CD4-positive, alpha-beta T cell treated with Interleukin-1 beta for 1 hour (primary cell): Measurements from ENCODE around the gene MSI2.

Experiments used
- DNase-seq, 2 donors: peaks; one replicate each; pipeline ENCODE4 v3.0.0-alpha.2; 2020 to 2022

The MSI2 gene

DNA sequence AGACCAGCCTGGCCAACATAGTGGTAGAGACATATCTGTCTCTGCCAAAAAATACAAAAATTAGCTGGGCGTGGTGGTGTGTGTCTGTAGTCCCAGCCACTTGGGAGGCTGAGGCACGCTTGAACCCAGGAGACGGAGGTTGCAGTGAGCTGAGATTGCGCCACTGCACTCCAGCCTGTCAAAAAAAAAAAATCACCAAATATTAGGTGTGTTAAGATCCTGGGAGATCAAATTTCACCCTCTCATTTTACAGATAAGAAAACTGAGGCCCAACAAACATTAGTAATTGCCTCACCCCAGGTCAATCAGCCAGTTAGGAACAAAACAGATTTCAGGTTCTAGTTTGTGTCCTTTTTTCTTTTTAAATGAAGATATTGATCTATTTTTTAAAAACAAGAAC lies 116.7 kb downstream of the MSI2 start:
- DNase-seq: no peak

GRCh38 chr17:57373756-57374155 lies 117.4 kb downstream of the MSI2 start:
- no peak for DNase-seq

DNA sequence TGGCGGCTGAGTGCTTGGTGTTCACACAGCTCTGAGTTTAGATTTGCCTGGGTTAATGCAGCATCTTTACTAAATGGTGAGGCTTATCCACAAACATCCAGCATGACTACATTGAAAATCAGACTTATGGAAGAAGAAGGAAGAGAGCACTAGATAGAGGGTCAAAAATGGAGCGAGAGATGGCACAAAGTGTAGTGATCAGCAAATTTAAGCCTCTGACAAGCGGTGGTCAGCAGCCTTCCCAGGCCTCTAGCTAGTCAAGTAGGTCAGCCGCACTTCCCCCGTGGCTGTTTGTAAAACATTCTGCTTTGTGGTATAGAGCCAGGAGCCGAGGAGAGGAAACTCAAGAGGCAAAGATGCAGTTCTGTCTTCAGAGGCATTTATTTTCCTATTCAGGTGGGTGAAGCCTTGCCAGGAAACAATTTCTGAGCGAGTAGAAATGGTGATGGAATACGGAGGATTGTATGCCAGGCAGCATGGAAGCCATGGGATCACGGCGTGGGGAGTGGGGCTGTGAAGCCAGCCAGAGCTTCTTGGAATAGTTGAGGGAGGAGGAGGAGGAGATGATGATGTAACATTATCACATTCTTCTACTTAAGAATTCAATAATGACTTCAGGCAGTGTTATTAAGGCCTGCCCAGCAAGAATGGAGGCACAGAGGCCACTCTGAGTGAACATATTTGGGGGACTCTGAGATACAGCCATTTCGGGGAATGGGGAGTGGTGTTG lies 118.9 kb downstream of the MSI2 start:
- DNase-seq: no peak

DNA sequence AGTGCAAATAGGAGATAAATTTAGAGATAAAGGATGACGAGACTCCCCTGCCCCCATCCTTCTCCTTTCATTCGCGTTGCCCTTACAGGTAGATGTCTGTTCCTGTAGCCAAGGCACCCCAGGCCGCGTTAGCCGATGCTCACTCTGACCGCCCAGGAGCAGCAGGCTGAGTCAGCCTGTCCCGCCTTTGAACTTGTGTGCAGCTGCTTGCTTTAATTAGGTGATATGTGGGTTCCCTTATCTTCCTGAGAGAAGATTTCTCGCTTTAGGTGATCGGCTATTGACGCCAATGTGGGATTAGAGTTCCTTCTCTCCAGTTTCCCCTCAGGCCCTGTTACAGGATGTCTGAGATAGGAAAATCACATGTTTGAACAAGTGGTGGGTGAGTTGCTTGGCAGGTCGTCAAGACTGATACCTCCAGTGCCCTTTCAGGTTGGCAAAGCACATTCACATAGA lies 119.5 kb downstream of the MSI2 start:
- no peak for DNase-seq

- DNase-seq: no peak
Observed at GRCh38 chr17:57377094-57377493, 120.8 kb downstream of the MSI2 start.

DNA sequence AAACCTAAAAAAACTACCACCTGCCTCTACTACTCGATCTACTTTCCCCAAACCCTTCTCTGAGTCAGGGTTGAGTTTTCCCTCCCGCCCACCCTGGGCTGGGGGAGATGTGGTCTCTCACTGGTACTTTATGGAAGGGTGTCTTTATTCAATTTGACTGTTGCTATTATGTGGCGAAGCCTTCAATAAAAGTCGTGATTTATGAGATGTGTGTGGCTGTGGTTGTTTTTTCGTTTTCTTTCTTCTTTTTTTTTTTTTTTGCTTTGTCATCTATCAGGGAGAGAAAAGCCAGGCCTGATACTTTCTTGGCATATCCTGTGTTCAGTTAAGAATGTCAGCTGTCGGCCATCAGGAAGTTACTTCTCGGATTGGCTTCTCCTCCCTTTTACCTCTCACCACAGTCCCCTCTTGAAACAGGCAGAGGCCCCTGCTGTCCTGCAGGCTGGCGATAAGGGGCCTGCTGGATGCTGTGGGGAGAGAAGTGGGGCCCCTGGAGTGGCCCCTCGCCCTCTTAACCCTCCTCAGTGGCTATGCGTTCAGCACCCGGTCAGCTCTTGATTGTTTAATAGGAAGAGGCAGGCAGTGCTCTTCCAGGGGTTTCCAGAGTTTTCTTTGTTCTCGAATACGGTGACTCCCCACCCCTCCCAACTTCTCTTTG lies 123.0 kb downstream of the MSI2 start:
- no peak for DNase-seq

DNA sequence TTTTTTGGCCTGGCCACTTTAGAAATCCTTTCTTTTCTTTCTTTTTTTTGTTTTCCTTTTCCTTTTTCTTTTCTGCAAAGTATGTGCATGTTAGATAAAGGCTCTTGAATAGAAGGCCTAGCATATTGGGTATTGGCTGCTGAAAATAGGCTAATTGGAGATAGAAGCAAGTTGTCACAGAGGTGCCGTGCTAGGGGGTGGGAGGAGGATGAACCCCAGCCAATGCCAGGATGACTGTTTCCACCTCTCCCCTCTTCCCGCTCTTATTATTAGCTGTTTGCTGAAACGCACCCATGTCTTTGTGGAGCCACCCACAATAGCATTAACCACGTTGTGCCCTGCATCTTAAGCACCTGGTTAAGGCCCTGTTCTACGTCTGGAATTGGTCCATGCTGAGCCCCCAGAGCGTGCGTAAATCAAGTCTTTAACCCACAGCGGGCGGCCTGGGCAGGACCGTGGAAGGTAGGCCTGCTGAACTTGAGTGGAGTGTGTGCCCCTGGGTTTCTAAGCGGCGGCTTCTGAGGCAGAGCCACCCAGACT lies 123.6 kb downstream of the MSI2 start:
- DNase-seq: no peak

- DNase-seq: no peak
Observed at GRCh38 chr17:57381498-57381897, 125.2 kb downstream of the MSI2 start.

GRCh38 chr17:57384219-57384618 lies 127.9 kb downstream of the MSI2 start:
- no peak for DNase-seq

DNA sequence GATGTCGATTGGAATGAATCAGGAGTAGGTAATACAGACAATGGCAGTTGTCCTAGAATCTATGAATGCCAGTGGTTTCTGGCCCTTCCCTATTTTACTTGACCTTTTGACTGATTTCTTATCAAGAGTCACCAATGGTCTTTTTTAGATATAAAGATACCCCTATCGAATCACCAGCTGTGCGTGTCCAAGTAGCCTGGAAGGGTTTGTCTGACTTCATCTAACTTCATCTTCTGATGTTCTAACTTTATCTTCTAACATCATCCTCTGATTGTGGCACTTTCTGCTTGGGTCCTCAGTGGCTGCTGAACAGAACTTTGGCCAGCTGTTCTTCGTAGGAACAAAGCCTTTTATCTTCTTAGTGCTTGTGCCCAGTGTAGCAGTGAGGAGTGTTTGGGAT lies 129.7 kb downstream of the MSI2 start:
- DNase-seq: no peak

DNA sequence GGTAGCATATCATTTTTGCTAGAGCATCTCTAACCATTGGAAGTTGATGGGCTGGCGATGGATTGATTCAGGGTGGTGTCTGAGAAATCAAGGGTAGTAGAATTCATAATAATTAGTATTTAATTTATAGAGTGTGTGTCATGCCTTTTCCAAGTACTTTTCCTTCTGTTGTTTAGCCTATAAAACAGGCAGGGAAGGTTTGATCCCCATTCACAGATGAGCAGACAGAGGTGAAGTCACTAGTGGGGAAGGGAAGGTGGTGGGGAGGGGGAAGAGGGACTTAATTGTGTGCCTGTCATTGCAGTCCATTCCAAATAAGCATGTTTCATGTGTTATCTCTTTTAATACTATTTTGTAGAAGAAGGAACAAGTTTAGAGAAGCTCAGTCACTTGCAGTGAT lies 131.3 kb downstream of the MSI2 start:
- no peak for DNase-seq

DNA sequence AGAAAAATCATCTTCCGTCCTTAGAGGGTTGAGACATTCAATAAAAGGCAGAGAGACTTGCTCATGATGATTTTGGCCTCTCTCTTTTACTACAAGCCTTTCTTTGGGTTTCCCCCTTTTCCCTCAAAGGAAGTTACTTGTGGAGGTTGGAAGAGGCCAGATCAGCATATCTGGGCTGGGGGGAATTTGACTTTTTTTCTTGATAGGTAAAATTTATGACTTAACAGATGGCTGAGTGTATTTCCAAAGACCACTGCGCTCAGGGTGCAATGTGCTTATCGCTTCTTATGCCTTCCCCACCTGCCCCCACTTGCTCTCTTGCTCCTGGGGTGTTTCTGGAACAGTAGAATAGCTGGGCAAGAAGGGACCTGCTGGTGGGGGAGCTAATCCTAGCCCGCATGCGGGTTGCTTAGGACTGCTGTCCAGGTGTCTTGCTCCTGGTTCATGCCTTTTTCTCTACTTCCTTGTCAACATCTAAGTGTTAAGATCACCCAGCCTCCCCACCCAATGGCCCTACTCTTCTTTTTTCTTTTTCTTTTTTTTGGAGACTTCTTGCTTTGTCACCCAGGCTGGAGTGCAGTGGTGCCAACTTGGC lies 131.9 kb downstream of the MSI2 start:
- DNase-seq: no peak

GRCh38 chr17:57389473-57389872 lies 133.2 kb downstream of the MSI2 start:
- DNase-seq: no peak

GRCh38 chr17:57391076-57391825 lies 134.9 kb downstream of the MSI2 start:
- DNase-seq: no peak

DNA sequence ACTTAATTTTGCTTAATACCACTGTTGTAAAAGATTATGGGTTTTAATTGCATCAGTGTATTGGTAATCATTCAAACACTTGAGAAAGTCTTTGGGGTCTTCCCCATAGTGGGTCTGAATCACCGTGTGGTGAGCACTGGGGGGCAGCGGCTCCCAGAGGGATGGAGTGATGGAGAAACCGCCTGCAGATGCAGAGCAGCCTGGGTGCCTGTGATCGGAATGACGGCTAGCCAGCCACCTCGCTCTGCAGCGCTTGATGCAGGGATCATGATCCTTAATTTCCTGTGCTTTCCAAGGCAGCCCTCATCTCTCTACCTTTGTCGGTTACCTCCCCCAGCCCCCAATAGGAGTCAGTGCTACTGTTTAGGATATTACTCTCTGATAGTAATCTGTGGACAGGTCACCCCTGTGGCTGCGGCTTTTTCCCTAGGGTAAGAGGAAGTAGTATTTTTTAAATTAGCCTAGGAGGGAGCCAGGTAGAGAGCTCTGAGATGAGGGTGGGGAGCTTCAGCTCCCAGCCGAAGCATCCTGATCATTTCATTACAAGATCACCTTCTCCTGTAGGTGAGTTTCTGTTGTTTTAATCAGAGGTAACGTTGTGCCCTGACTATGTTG lies 135.6 kb downstream of the MSI2 start:
- DNase-seq: no peak

DNA sequence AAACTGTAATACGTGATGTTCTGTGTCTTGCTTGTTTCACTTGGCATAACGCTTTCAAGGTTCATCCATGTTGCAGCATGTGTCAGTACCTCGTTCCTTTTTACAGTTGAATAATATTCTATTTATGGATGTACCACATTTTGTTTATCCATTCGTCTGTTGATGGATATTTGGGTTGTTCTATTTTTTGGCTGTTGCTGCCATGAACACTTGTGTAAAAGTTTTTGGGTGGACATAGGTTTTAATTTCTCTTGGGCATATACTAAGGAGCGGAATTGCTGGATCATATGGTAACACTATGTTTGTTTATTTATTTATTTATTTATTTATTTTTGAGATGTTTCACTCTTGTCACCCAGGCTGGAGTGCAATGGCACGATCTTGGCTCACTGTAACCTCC lies 137.0 kb downstream of the MSI2 start:
- no peak for DNase-seq

DNA sequence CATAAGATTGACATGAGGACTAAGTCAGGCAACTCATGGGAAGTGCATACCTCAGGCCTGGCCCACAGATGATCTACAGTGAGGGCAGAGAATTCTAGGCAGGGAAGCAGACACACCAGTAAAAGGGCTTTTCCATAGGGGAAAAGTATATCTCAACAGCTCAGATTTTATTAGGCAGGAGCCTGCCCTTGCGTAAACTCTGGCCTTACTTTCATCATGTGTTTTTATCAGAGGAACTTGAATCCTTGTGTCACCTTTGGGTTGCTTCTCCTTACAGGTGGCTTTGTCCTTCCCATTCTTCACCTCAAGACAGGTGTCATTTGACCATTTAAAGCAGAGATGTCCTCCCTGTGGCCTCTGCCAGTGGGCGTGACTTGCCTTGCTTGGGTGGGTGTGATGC lies 138.1 kb downstream of the MSI2 start:
- DNase-seq: no peak

DNA sequence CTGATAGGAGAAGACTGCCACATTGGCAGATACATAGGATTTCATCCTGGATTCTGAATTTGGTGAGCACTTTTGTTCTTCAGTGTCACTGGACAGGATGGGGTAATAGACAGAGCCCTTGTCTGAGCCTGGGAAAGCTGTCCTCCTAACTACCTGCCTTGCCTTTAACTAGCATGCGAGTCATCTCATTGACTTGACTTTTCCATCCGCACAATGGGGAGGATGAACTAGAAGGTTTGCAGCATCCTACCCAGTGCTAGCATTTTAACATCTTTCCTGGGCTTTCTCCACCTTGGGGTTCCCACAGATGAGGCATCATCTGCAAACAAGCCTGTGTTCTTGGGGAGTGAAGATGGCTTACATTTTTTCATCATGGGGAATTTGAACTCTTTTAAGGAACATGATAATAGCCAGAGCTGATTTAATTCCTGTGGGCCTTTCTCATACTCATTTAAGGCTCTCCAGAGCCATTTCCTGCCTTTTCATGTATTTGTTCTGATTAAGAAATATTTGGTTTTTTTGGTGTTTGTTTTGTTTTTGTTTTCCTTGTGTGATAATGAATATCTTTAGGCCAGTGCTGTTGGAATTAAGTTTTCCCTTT lies 139.5 kb downstream of the MSI2 start:
- DNase-seq: no peak

DNA sequence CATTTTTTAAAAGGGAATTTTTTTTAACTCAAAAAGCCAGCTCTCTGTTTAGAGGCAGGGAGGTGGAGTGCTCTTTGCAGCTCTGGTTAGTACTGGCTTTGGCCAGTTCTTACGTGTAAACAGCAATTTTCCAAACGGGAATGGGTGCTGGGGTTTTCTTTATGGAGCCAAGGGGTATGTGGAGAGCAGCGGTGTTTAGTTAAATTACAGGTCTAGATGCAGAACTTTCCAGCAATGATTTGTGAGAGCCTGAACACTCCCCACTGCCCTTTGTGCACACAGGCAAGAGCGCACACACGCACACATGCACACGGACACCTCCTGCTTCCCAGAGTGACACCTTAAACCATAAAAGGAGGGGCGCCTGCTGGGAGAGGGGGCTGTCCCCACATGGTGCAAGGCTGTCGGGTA lies 140.2 kb downstream of the MSI2 start:
- DNase-seq: no peak

- DNase-seq: no peak
Observed at GRCh38 chr17:57397402-57397801, 141.1 kb downstream of the MSI2 start.

DNA sequence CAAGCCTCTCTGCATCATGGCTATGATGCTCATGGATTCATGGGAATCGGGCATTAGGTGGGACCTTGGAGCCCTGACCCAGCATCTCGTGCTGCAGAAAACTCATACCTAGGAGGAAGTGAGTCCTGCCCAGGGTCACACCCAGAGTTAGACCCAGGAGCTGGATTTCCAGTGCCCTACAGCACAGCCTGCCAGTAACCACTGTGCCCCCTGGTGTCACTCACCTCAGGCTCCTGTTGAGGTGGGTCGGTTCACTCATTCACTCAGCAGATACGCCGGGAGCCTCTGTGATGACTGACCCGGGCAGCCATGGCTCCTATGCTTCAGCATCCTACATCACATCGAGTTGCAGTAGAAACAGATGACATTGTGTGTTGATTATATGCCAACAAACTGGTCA lies 143.4 kb downstream of the MSI2 start:
- DNase-seq: no peak

- DNase-seq: no peak
Observed at GRCh38 chr17:57400648-57401047, 144.3 kb downstream of the MSI2 start.
